ENCODE data around the gene EIF3L.

Gene EIF3L

GRCh38 chr22:37906364-37907008 is 57.3 kb downstream of the EIF3L start:
- DNase-seq, result peak; percentile 50

- no peak for DNase-seq
Observed at GRCh38 chr22:37907036-37907954, 58.1 kb downstream of the EIF3L start.

- DNase-seq, result no peak
Observed at GRCh38 chr22:37909766-37910165, 60.5 kb downstream of the EIF3L start.

- DNase-seq, result no peak
Observed at GRCh38 chr22:37910890-37911672, 61.9 kb downstream of the EIF3L start.

- no peak for DNase-seq
Observed at GRCh38 chr22:37911697-37912096, 62.5 kb downstream of the EIF3L start.

GRCh38 chr22:37912171-37912570 is 63.0 kb downstream of the EIF3L start:
- no peak for DNase-seq

GRCh38 chr22:37913233-37913721 is 64.1 kb downstream of the EIF3L start:
- no peak for DNase-seq

- DNase-seq, result no peak
Observed at GRCh38 chr22:37916311-37916710, 67.1 kb downstream of the EIF3L start.

- DNase-seq, result no peak
Observed at GRCh38 chr22:37917874-37918548, 68.8 kb downstream of the EIF3L start.

- DNase-seq, result no peak
Observed at GRCh38 chr22:37918580-37919270, 69.5 kb downstream of the EIF3L start.

GRCh38 chr22:37920126-37920525 is 70.9 kb downstream of the EIF3L start:
- peak; percentile 51 for DNase-seq

- DNase-seq, result peak; percentile 44
Observed at GRCh38 chr22:37922191-37922590, 73.0 kb downstream of the EIF3L start.

- no peak for DNase-seq
Observed at GRCh38 chr22:37923927-37924326, 74.7 kb downstream of the EIF3L start.

- no peak for DNase-seq
Observed at GRCh38 chr22:37924386-37925065, 75.3 kb downstream of the EIF3L start.

- DNase-seq, result no peak
Observed at GRCh38 chr22:37925330-37925729, 76.1 kb downstream of the EIF3L start.

- no peak for DNase-seq
Observed at GRCh38 chr22:37925767-37926166, 76.5 kb downstream of the EIF3L start.

GRCh38 chr22:37926358-37926757 is 77.1 kb downstream of the EIF3L start:
- DNase-seq, result no peak

- DNase-seq, result peak; percentile 59
Observed at GRCh38 chr22:37926771-37927636, 77.8 kb downstream of the EIF3L start.

GRCh38 chr22:37927637-37927936 is 78.4 kb downstream of the EIF3L start:
- no peak for DNase-seq

GRCh38 chr22:37929390-37929789 is 80.2 kb downstream of the EIF3L start:
- no peak for DNase-seq
